Measurements from ENCODE around the gene GASK1A.

The GASK1A gene

DNA sequence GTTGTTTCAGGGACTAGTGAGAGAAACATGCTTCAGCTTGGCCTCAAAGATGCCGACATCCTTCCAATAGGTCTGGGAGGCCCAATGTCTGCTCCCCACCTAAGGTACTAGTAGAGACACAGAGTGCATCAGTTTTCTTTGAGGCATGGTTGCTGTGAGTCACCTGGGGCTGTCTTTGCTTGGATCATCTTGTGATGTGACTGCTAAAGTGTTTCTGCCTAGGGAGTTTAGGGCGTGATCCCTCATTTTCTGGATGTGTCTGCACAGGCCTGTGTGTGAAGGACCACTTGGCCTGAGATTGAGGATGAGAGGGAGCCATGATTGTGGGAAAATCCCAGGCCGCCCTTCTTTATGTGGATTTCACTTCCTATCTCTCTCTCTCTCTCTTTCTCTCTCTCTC lies 4.8 kb downstream of the GASK1A start:
- DNase-seq, result no peak

GRCh38 chr3:42984701-42985100 lies 5.6 kb downstream of the GASK1A start:
- DNase-seq, result no peak

DNA sequence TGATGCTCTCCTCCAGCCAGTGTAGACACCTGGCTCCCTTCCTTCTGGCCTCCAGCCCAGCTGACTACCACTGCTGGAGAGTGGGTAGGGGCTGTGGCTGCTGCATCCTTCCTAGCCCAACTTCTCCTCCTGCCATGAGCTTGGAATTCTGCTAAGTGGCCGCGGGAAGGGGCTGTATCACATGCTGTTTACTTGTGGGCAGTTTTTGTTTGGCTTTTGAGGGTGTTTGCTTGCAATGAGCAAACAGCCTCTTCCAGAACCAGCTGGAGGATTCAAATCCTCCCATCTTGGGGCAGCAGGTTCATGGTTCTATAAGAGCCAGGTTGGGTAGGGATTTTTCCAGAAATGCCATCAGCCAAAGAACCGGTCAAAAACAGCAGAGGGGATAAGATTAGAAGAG lies 9.0 kb downstream of the GASK1A start:
- DNase-seq, result no peak

GRCh38 chr3:42988566-42988965 lies 9.5 kb downstream of the GASK1A start:
- no peak for DNase-seq

DNA sequence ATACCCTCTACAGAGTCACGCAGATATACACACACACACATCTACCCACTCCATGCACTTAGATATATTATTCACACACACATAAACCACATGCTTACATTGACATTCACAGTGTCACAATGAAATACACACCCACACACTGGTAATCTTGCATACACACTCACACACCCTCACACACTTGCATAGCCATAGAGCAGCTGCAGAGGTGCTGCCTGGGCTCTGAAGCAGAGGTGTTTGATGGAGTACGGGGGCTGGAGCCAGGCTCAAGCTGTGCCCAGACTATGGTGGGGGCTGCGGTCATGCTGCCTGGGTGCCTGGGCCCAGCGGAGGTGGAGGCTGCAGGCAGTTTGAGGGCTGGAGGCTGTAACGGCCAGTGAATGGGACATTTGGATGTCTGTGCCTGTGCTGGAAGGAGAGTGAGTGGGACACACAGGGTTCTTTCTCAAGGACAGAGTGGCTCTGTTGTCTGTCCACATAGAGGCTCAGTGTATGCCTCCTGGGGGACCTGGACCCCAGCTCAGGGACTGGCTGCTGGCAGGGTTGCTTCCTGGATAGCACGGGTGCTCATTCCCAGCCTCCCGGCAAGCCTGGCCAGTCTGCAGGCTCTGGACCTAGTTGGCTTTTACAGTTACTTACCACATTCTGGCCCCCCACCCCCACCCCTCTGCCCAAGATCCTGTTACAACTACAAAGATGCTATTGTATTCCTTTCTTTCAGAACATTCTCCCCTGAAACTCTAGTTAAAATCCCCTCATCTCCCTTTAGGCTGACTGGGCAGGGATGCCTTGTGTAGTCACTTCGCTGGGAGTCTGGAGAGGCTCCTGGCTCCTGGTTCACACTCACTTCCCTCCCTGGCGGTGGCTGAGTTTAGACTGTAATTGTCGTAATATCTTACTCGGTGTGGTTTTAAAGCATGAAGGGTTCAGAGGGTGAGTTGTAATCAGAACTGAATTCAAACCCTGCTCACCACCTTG lies 12.5 kb downstream of the GASK1A start:
- no peak for DNase-seq

- no peak for DNase-seq
These were observed 15.5 kb downstream of the GASK1A start for GRCh38 chr3:42994595-42994994.

- no peak for DNase-seq
These were observed 16.9 kb downstream of the GASK1A start for GRCh38 chr3:42996021-42996420.

GRCh38 chr3:42996633-42997075 lies 17.5 kb downstream of the GASK1A start:
- no peak for DNase-seq

- DNase-seq, result no peak
These were observed 20.1 kb downstream of the GASK1A start for GRCh38 chr3:42999212-42999611.

- no peak for DNase-seq
These were observed 20.5 kb downstream of the GASK1A start for GRCh38 chr3:42999632-43000031.

GRCh38 chr3:43000387-43000786 lies 21.3 kb downstream of the GASK1A start:
- DNase-seq, result no peak

DNA sequence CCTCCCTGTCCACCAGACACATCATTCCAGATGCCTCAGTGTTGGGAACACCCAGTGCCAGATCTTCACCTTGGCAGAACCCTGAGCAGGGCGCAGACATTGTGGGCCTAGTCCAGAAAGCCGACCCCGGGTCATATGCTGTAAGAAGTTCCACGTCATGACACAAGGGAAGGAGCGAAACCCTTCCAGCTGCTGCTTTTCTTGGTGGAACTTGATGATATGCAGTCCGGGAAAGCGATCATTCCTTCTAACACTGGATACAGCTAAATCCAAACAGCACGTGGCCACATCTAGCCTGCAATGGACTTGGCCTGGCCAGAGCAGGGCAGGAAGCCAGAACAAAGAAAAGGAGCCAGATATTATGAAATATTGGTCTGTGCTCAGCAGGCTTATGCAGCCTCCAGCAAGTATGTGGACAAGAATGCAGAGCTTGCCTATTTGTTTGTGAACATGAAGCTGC lies 22.0 kb downstream of the GASK1A start:
- no peak for DNase-seq

GRCh38 chr3:43001556-43002121 lies 22.5 kb downstream of the GASK1A start:
- no peak for DNase-seq

GRCh38 chr3:43004282-43004681 lies 25.2 kb downstream of the GASK1A start:
- DNase-seq, result no peak

DNA sequence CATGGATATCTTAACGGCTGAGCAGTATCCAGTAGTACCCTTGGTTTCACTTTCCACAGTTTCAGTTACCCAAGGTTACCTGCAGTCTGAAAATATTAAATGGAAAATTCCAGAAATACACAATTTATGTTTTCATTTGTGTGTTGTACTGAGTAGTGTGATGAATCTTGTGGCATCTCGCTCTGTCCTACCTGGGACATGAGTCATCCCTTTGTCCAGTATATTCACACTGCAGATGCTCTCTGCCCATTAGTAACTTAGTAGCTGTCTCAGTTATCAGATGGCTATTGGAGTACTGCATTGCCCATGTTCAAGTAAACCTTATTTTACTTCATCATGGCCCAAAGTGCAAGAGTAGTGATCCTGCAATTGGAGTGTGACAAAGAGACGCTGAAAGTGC lies 26.1 kb downstream of the GASK1A start:
- DNase-seq, result no peak

GRCh38 chr3:43005981-43006380 lies 26.9 kb downstream of the GASK1A start:
- DNase-seq, result no peak

DNA sequence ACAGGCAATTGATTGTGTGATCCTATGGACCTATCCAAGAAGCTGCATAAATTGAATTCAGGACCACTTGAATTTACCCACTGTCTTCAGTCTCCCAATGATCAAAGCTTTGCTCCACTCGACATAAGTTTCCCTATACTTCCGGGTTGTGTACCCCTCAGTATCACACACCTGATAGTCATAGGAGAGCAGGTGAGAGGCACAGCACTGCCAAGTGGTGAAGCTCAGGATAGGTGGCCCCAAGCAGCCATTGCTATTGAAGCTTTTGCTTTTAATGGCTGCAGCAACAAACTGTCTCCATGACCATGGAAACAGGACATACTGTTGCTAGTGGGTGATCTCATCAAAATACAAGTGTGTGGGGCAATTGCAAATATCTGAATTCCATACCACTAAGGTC lies 27.7 kb downstream of the GASK1A start:
- no peak for DNase-seq

- DNase-seq, result no peak
These were observed 30.4 kb downstream of the GASK1A start for GRCh38 chr3:43009547-43009946.

DNA sequence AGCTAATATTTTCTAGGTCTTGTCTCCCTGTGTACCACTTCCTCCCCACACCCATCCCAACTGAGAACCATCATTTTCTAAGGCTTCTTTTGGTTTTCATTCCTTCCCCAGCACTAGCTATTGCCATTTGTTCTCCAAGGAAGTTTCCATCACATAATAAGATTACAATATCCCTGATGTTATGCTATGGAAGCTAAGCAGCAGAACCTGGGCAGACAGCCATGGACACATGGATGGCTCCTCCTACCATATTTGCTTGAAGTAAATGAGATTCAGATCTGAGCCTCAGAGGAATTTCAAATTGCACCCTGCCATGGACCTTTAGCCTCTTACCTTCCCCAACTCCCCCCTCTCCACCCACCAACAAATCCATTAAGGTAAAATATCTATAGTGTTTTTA lies 31.5 kb downstream of the GASK1A start:
- no peak for DNase-seq

- no peak for DNase-seq
These were observed 32.5 kb downstream of the GASK1A start for GRCh38 chr3:43011638-43012037.

DNA sequence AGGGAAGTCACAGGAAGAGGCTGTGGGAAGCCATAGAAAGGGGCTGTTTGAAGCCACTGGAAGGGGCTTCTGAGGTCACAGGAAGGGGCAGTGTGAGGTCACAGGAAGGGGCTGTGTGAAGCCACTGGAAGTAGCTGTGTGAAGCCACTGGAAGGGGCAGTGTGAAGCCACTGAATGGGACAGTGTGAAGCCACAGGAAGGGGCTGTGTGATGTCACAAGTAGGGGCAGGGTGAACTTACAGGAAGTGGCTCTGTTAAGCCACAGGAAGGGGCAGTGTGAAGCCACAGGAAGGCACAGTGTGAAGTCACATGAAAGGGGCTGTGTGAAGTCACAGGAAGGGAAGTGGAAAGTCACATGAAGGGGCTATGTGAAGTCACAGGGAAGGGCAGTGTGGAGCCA lies 33.1 kb downstream of the GASK1A start:
- DNase-seq, result no peak

DNA sequence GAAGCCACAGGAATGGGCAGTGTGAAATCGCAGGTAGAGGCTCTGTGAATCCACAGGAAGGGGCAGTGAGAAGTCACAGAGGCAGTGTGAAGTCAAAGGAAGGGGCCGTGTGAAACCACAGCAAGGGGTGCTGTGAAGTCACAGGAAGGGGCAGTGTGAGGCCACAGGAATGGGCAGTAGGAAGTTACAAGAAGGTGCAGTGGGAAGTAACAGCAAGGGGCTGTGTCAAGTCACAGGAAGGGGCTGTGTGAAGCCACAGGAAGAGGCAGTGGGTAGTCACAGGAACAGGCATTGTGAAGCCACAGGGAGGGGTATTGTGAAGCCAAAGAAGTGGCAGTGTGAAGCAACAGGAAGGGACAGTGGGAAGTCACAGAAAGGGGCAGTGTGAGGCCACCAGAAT lies 34.1 kb downstream of the GASK1A start:
- DNase-seq, result no peak

GRCh38 chr3:43013743-43014155 lies 34.6 kb downstream of the GASK1A start:
- DNase-seq, result no peak

GRCh38 chr3:43014241-43014640 lies 35.1 kb downstream of the GASK1A start:
- no peak for DNase-seq

All from NCI-H2171 (cell line).